Astrocyte of the cerebellum (primary cell): ENCODE data around the gene TYW5.

ENCODE experiments used
- DNase-seq: peaks from one replicate; pipeline ENCODE4 v3.0.0-alpha.2; 2011; ENCODE audit warnings: low read depth
- H3K4me3 ChIP-seq: 2 replicates; pipeline ENCODE4 v1.5.1; 2011; ENCODE audit warnings: mild to moderate bottlenecking, low read depth, low read length, moderate library complexity
- in situ Hi-C: cut with HindIII; loops from 2 replicates; pipeline ENCODE4 v1.10.0; 2017; ENCODE audit warnings: low sequenced_read_pairs
- TF ChIP-seq, protein P1 (sequence below): IDR thresholded peaks from 2 replicates; pipeline ENCODE4 v1.5.1; 2012; ENCODE audit warnings: low read length, low read depth, moderate library complexity, mild to moderate bottlenecking; ENCODE audit errors: missing control alignments

Gene TYW5

DNA sequence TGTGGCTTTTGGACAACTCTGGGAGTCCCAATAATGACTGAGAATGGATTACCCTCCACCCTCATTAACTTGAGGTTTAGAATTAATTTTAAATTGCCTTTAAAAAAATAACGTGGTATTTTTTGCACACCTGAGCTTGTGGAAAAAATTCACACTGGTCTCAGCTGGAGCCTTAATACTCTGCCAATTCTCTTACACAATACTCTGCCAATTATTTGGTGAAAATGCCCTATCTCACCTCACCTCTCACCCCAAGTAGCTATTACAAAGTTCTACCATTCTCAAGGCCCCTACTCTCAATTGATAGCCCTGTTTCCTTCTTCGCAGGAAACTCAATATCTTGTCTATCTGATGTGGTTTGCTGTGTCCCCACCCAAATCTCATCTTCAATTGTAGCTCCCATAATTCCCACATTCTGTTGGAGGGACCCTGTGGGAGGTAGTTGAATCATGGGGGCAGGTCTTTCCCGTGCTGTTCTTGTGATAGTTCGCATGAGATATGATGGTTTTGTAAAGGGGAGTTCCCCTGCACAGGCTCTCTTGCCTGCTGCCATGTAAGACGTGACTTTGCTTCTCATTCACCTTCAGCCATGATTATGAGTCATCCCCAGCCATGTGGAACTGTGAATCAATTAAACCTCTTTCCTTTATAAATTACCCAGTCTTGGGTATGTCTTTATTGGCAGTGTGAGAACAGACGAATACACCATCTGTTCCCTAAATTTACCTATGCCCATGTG, 71.6 kb downstream of the TYW5 start:
- TF ChIP-seq, protein P1, sequence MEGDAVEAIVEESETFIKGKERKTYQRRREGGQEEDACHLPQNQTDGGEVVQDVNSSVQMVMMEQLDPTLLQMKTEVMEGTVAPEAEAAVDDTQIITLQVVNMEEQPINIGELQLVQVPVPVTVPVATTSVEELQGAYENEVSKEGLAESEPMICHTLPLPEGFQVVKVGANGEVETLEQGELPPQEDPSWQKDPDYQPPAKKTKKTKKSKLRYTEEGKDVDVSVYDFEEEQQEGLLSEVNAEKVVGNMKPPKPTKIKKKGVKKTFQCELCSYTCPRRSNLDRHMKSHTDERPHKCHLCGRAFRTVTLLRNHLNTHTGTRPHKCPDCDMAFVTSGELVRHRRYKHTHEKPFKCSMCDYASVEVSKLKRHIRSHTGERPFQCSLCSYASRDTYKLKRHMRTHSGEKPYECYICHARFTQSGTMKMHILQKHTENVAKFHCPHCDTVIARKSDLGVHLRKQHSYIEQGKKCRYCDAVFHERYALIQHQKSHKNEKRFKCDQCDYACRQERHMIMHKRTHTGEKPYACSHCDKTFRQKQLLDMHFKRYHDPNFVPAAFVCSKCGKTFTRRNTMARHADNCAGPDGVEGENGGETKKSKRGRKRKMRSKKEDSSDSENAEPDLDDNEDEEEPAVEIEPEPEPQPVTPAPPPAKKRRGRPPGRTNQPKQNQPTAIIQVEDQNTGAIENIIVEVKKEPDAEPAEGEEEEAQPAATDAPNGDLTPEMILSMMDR: no peak
- DNase-seq: no peak
- H3K4me3 ChIP-seq: no peak overlapping the region
- in situ Hi-C loops: no loop called here

DNA sequence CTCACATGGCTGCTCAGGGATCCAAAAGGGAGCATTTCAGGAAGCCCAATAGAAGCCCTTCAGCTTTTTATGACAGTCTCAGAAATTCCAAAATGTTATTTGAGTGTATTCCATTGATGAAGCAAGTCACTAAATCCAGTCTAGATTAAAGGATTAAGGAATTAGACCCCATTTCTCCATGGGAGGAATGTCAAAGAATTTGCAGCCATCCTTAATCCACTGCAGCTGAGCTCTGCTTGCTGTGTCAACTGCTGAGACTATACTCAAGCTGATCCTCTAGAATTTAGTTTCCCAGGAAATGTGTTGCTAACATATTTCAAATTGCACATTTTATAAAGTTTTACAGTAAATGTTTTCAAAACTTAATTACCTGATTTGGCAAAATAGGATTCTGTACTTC, 72.6 kb downstream of the TYW5 start:
- in situ Hi-C loops: no loop called here
- TF ChIP-seq, protein P1: no peak
- no peak for DNase-seq
- no peak overlapping the region for H3K4me3 ChIP-seq
